IMR-90 (cell line): Measurements from ENCODE around the gene CERKL. TPM values are rescaled to one million over a fixed set of nuclear protein-coding genes. Genes with fewer than 3 reads are reported as not detected.

ENCODE experiments used
- ATAC-seq: fragments of 200-7000 bp; cut with Tn5 transposase; 2 replicates; pipeline ENCODE4 v1.9.1; 2020; ENCODE audit warnings: low read depth, mild to moderate bottlenecking, moderate library complexity
- BruUV-seq: library from RNA; stranded (reverse); fragments of 400-500 nt; replicated peaks from 2 replicates; lab custom pipeline; 2021; lab: Mats Ljungman, UMichigan
- CTCF ChIA-PET: fragments of 300-600 bp; formaldehyde crosslinking; extraction: SDS; loops from one replicate; lab custom pipeline; 2021; ENCODE audit warnings: antibody characterized with exemption; lab: Yijun Ruan, JAX
- POLR2A ChIA-PET: fragments of 300-600 bp; sonication (Branson Sonifier 250); formaldehyde crosslinking; loops from one replicate; lab custom pipeline; 2022; ENCODE audit warnings: antibody characterized with exemption; ENCODE audit not compliant: unreplicated experiment; lab: Charles Lee
- DNase-seq: peaks from one replicate; pipeline ENCODE4 v3.0.0; 2013
- H2AFZ ChIP-seq: replicated peaks from 2 replicates; pipeline ENCODE3; 2013; ENCODE audit warnings: low read length, mild to moderate bottlenecking; ENCODE audit not compliant: poor library complexity
- H2AK5ac ChIP-seq: 2 replicates; pipeline ENCODE4 v1.6.1; 2013; ENCODE audit warnings: low read depth, low read length, inconsistent platforms
- H2AK9ac ChIP-seq: replicated peaks from 2 replicates; pipeline ENCODE3; 2013; ENCODE audit warnings: mild to moderate bottlenecking, low read depth, low read length, moderate library complexity; ENCODE audit not compliant: poor library complexity
- H2BK120ac ChIP-seq: 2 replicates; pipeline ENCODE4 v1.6.1; 2013; ENCODE audit warnings: low read depth, low read length, inconsistent platforms
- H2BK15ac ChIP-seq: 3 replicates; pipeline ENCODE4 v1.6.1; 2013; ENCODE audit warnings: low read depth, low read length, inconsistent platforms
- H2BK20ac ChIP-seq: 2 replicates; pipeline ENCODE4 v1.6.1; 2013; ENCODE audit warnings: low read depth, mild to moderate bottlenecking, inconsistent platforms, low read length, moderate library complexity
- H2BK5ac ChIP-seq: 2 replicates; pipeline ENCODE4 v1.6.1; 2013; ENCODE audit warnings: mild to moderate bottlenecking, low read depth, low read length, inconsistent platforms; ENCODE audit not compliant: poor library complexity, severe bottlenecking
- H3K14ac ChIP-seq: replicated peaks from 2 replicates; pipeline ENCODE4 v1.6.1; 2013; ENCODE audit warnings: low read depth, low read length, inconsistent platforms
- H3K18ac ChIP-seq: 2 replicates; pipeline ENCODE4 v1.6.1; 2013; ENCODE audit warnings: low read depth, low read length, control low read depth
- H3K23ac ChIP-seq: 2 replicates; pipeline ENCODE4 v1.6.1; 2013; ENCODE audit warnings: low read depth, low read length, inconsistent platforms
- H3K27ac ChIP-seq: 2 replicates; pipeline ENCODE4 v1.5.1; 2013; ENCODE audit warnings: mild to moderate bottlenecking, control low read depth, low read length; ENCODE audit not compliant: insufficient read depth
- H3K27me3 ChIP-seq: 2 replicates; pipeline ENCODE4 v1.6.1; 2013; ENCODE audit warnings: low read length; ENCODE audit not compliant: control insufficient read depth, insufficient read depth
- H3K36me3 ChIP-seq: 2 replicates; pipeline ENCODE4 v1.6.1; 2013; ENCODE audit warnings: low read length, mixed read lengths; ENCODE audit not compliant: control insufficient read depth, insufficient read depth
- H3K4ac ChIP-seq: 2 replicates; pipeline ENCODE4 v1.6.1; 2013; ENCODE audit warnings: low read depth, low read length, inconsistent platforms
- H3K4me1 ChIP-seq: 2 replicates; pipeline ENCODE4 v1.6.1; 2013; ENCODE audit warnings: low read length, mixed read lengths; ENCODE audit not compliant: control insufficient read depth, insufficient read depth
- H3K4me2 ChIP-seq: 2 replicates; pipeline ENCODE4 v1.6.1; 2013; ENCODE audit warnings: low read depth, mild to moderate bottlenecking, control low read depth, low read length, moderate library complexity
- H3K4me3 ChIP-seq: 2 replicates; pipeline ENCODE4 v1.5.1; 2013; ENCODE audit warnings: low read depth, mild to moderate bottlenecking, control low read depth, low read length, moderate library complexity; ENCODE audit not compliant: insufficient read depth
- H3K56ac ChIP-seq: 2 replicates; pipeline ENCODE4 v1.6.1; 2013; ENCODE audit warnings: low read length, inconsistent platforms; ENCODE audit not compliant: insufficient read depth; ENCODE audit errors: extremely low read depth
- H3K79me1 ChIP-seq, 2 experiments: 2 replicates each; pipeline ENCODE4 v1.6.1; 2013; ENCODE audit warnings: low read length in 2 of 2, inconsistent platforms in 1 of 2, low read depth in 1 of 2
- H3K9ac ChIP-seq: 2 replicates; pipeline ENCODE4 v1.6.1; 2013; ENCODE audit warnings: low read depth, low read length, control low read depth
- H3K9me1 ChIP-seq: 2 replicates; pipeline ENCODE4 v1.6.1; 2013; ENCODE audit warnings: low read length, inconsistent platforms; ENCODE audit not compliant: insufficient read depth
- H3K9me3 ChIP-seq: 2 replicates; pipeline ENCODE4 v1.6.1; 2013; ENCODE audit warnings: low read length; ENCODE audit not compliant: control insufficient read depth, insufficient read depth
- H4K20me1 ChIP-seq: 2 replicates; pipeline ENCODE4 v1.6.1; 2013; ENCODE audit warnings: low read length, inconsistent platforms; ENCODE audit not compliant: insufficient read depth
- H4K5ac ChIP-seq: 2 replicates; pipeline ENCODE4 v1.6.1; 2013; ENCODE audit warnings: mild to moderate bottlenecking, low read depth, low read length, control low read depth
- H4K8ac ChIP-seq, 2 experiments: 2 replicates each; pipeline ENCODE4 v1.6.1; 2013; ENCODE audit warnings: low read depth in 2 of 2, low read length in 2 of 2, control low read depth in 1 of 2, inconsistent platforms in 1 of 2
- H4K91ac ChIP-seq: 2 replicates; pipeline ENCODE4 v1.6.1; 2013; ENCODE audit warnings: low read depth, low read length, inconsistent platforms; ENCODE audit not compliant: insufficient read depth
- CHD1 ChIP-seq: IDR thresholded peaks from 2 replicates; pipeline ENCODE4 v1.6.1; 2012; ENCODE audit warnings: low read depth, low read length, improper control_type of control experiment
- ELK1 ChIP-seq: fragments of 150-350 bp; IDR thresholded peaks from 2 replicates; pipeline ENCODE4 v1.6.1; 2016; ENCODE audit warnings: low read depth, mild to moderate bottlenecking, low read length, moderate library complexity, borderline replicate concordance
- FOS ChIP-seq: fragments of 150-350 bp; IDR thresholded peaks from 2 replicates; pipeline ENCODE4 v1.6.1; 2016; ENCODE audit warnings: low read depth, low read length
- MAFK ChIP-seq: IDR thresholded peaks from 2 replicates; pipeline ENCODE4 v1.6.1; 2012; ENCODE audit warnings: low read depth, low read length, improper control_type of control experiment
- MAZ ChIP-seq: IDR thresholded peaks from 2 replicates; pipeline ENCODE4 v1.6.1; 2012; ENCODE audit warnings: low read depth, mild to moderate bottlenecking, low read length, improper control_type of control experiment, moderate library complexity, borderline replicate concordance
- POLR2A ChIP-seq: IDR thresholded peaks from 2 replicates; pipeline ENCODE4 v1.6.1; 2012; ENCODE audit warnings: mild to moderate bottlenecking, low read depth, low read length
- RAD21 ChIP-seq: IDR thresholded peaks from 2 replicates; pipeline ENCODE4 v1.6.1; 2012; ENCODE audit warnings: low read length, improper control_type of control experiment
- RCOR1 ChIP-seq: IDR thresholded peaks from 2 replicates; pipeline ENCODE4 v1.6.1; 2012; ENCODE audit warnings: mild to moderate bottlenecking, low read length, improper control_type of control experiment; ENCODE audit not compliant: insufficient replicate concordance
- RFX5 ChIP-seq: IDR thresholded peaks from 2 replicates; pipeline ENCODE4 v1.8.0; 2012; ENCODE audit warnings: low read depth, mild to moderate bottlenecking, low read length, moderate library complexity
- WGBS, 2 experiments: methylation state at CpG; one replicate each; pipeline versions ENCODE4 v1.1.5 to v1.1.7; 2013; ENCODE audit warnings: missing lambda C conversion rate in 2 of 2; ENCODE audit not compliant: insufficient read length in 1 of 2; ENCODE audit errors: extremely low coverage in 2 of 2; 5-methylcytosine and 5-hydroxymethylcytosine counted together
- dilution Hi-C: fragments of 300-500 bp; cut with HindIII; formaldehyde crosslinking; loops from one replicate; pipeline ENCODE4 v1.14.3; 2018; ENCODE audit warnings: low sequenced_read_pairs; ENCODE audit not compliant: unreplicated experiment
- in situ Hi-C: fragments of 300-500 bp; cut with MboI; formaldehyde crosslinking; loops from 3 replicates; pipeline ENCODE4 v1.14.3; 2019; ENCODE audit warnings: low sequenced_read_pairs, inconsistent platforms, mixed read lengths
- intact Hi-C: fragments of 100-400 bp; cut with micrococcal nuclease; formaldehyde crosslinking; loops from 2 replicates; pipeline ENCODE4 v1.10.0; 2022
- polyA plus RNA-seq, 3 experiments: library from polyadenylated mRNA; depleted of rRNA; stranded (reverse); fragments of >200 nt; gene quantifications; 2 replicates each; pipeline ENCODE4 v1.2.3, GENCODE V29; 2012; ENCODE audit warnings: low replicate concordance in 1 of 3
- total RNA-seq: library from RNA; depleted of rRNA; stranded (reverse); fragments of >200 nt; gene quantifications from 2 replicates; pipeline ENCODE4 v1.2.3, GENCODE V29; 2012
- TF ChIP-seq, protein P1 (sequence below): fragments of 150-350 bp; IDR thresholded peaks from 2 replicates; pipeline ENCODE4 v1.6.1; 2017; ENCODE audit warnings: mild to moderate bottlenecking, antibody characterized with exemption, low read length, low read depth

The CERKL gene
- total and polyA plus RNA-seq, 2 of the 4 experiments (the other 2 are of a cell fraction), result under 0.01 TPM; not detected in 1

GRCh38 chr2:181667234-181667633 lies 10.3 kb upstream of the CERKL start:
- POLR2A ChIA-PET, result no interaction called here
- no peaks in the 10 kb centered on the region for H3K9me1 ChIP-seq
- no TSS peak for BruUV-seq
- H3K4ac ChIP-seq, result no peak overlapping the region
- dilution Hi-C loops (no loop called here), in situ Hi-C loops (no loop called here), intact Hi-C loops (no loop called here)
- no peak overlapping the region for H3K27ac ChIP-seq
- H2BK20ac ChIP-seq, result no peak overlapping the region
- H3K23ac ChIP-seq, result no peak overlapping the region
- H2AK5ac ChIP-seq, result no peak overlapping the region
- no peak for DNase-seq
- H3K14ac ChIP-seq, result no peak overlapping the region
- no peak overlapping the region for H2BK5ac ChIP-seq
- H2AK9ac ChIP-seq, result no peak overlapping the region
- WGBS, 2 experiments, result no CpG with 5 or more reads among the region's 1 CpG
- no peaks in the 10 kb centered on the region; the same call in 1 of the 2 replicates for H3K27me3 ChIP-seq
- TF ChIP-seq CHD1 (no peak), MAFK (no peak), RCOR1 (no peak), RFX5 (no peak), FOS (no peak), POLR2A (no peak), ELK1 (no peak), RAD21 (no peak), MAZ (no peak)
- TF ChIP-seq, protein P1, sequence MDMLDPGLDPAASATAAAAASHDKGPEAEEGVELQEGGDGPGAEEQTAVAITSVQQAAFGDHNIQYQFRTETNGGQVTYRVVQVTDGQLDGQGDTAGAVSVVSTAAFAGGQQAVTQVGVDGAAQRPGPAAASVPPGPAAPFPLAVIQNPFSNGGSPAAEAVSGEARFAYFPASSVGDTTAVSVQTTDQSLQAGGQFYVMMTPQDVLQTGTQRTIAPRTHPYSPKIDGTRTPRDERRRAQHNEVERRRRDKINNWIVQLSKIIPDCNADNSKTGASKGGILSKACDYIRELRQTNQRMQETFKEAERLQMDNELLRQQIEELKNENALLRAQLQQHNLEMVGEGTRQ, result no peak
- H3K9me3 ChIP-seq, result no peaks in the 10 kb centered on the region
- ATAC-seq, result no peak
- H3K56ac ChIP-seq, result no peak overlapping the region
- H4K5ac ChIP-seq, result no peak overlapping the region
- H3K18ac ChIP-seq, result no peak overlapping the region
- CTCF ChIA-PET, result no interaction called here
- H2BK120ac ChIP-seq, result no peak overlapping the region
- no peaks in the 10 kb centered on the region for H3K36me3 ChIP-seq
- H2AFZ ChIP-seq, result no peak overlapping the region
- no peak overlapping the region for H3K4me3 ChIP-seq
- H3K9ac ChIP-seq, result no peak overlapping the region
- no peak overlapping the region for H3K4me2 ChIP-seq
- H3K79me1 ChIP-seq, result no peaks in the 10 kb centered on the region
- H4K91ac ChIP-seq, result no peak overlapping the region
- no peaks in the 10 kb centered on the region for H3K4me1 ChIP-seq
- no peak overlapping the region for H2BK15ac ChIP-seq
- H4K8ac ChIP-seq, result no peak overlapping the region
- H4K20me1 ChIP-seq, result no peaks in the 10 kb centered on the region
